Thoracic aorta (tissue), 2 donors: ENCODE data around the gene ITGA2B. TPM values are rescaled to one million over a fixed set of nuclear protein-coding genes. Genes with fewer than 3 reads are reported as not detected.
"Not testable (repeated sequence)": the region's sequence is repeated elsewhere in the genome, so short reads cannot be mapped to it uniquely, and the experiment has no call there.

Experiments used
- ATAC-seq: fragments of 150-250 bp; one replicate; pipeline ENCODE4 v1.8.0; 2017; ENCODE audit warnings: low read depth; ENCODE audit not compliant: insufficient number of reproducible peaks, low FRiP score
- DNase-seq: peaks from one replicate; pipeline ENCODE4 v3.0.0-alpha.2; 2020; ENCODE audit warnings: low spot score
- H3K27ac ChIP-seq, 2 donors: fragments of 200-600 bp; sonication (generic); 1 replicate in 1 of 2; 2 replicates in 1 of 2; pipeline ENCODE4 v1.5.1; 2016; ENCODE audit warnings: mild to moderate bottlenecking in 2 of 2, moderate library complexity in 2 of 2
- H3K27me3 ChIP-seq: fragments of 200-600 bp; sonication (generic); replicated peaks from 2 replicates; pipeline ENCODE4 v1.6.0; 2016; ENCODE audit warnings: mild to moderate bottlenecking; ENCODE audit not compliant: insufficient read depth
- H3K36me3 ChIP-seq: fragments of 200-600 bp; sonication (generic); one replicate; pipeline ENCODE4 v1.5.1; 2016
- H3K4me1 ChIP-seq, 2 donors: fragments of 200-600 bp; sonication (generic); 1 replicate in 1 of 2; 2 replicates in 1 of 2; pipeline versions ENCODE4 v1.5.1 to v1.6.0; 2016; ENCODE audit warnings: low read depth in 2 of 2, mild to moderate bottlenecking in 1 of 2; ENCODE audit not compliant: control insufficient read depth in 1 of 2
- H3K4me3 ChIP-seq: fragments of 200-600 bp; sonication (generic); 2 replicates; pipeline ENCODE4 v1.5.1; 2016; ENCODE audit warnings: mild to moderate bottlenecking
- H3K9me3 ChIP-seq: fragments of 200-600 bp; sonication (generic); 2 replicates; pipeline ENCODE4 v1.5.1; 2016
- total RNA-seq, 2 donors: library from RNA; depleted of rRNA; stranded (reverse); fragments of >200 nt; gene quantifications; one replicate each; pipeline versions ENCODE4 v1.1.0 to v1.2.3, GENCODE V29; 2016
- TF ChIP-seq, protein P1 (sequence below): fragments of 200-600 bp; sonication (generic); IDR thresholded peaks from one replicate; pipeline ENCODE4 v1.5.1; 2019; ENCODE audit warnings: antibody characterized with exemption

Gene ITGA2B
- total RNA-seq, 2 donors from 2014 or later: 0.28 to 3.4 TPM

- DNase-seq (no peak), ATAC-seq (no peak)
- Histone ChIP-seq H3K27ac (no peak overlapping the region), H3K9me3 (no peaks in the 10 kb centered on the region), H3K27me3 (no peaks in the 10 kb centered on the region), H3K4me3 (no peak overlapping the region), H3K4me1 (peaks cover 3 to 14% of the 10 kb centered on the region in 2 donors), H3K36me3 (peaks cover 22% of the 10 kb centered on the region)
- TF ChIP-seq, protein P1, sequence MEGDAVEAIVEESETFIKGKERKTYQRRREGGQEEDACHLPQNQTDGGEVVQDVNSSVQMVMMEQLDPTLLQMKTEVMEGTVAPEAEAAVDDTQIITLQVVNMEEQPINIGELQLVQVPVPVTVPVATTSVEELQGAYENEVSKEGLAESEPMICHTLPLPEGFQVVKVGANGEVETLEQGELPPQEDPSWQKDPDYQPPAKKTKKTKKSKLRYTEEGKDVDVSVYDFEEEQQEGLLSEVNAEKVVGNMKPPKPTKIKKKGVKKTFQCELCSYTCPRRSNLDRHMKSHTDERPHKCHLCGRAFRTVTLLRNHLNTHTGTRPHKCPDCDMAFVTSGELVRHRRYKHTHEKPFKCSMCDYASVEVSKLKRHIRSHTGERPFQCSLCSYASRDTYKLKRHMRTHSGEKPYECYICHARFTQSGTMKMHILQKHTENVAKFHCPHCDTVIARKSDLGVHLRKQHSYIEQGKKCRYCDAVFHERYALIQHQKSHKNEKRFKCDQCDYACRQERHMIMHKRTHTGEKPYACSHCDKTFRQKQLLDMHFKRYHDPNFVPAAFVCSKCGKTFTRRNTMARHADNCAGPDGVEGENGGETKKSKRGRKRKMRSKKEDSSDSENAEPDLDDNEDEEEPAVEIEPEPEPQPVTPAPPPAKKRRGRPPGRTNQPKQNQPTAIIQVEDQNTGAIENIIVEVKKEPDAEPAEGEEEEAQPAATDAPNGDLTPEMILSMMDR: no peak
Observed at GRCh38 chr17:44348988-44349364, 40.5 kb downstream of the ITGA2B start.

DNA sequence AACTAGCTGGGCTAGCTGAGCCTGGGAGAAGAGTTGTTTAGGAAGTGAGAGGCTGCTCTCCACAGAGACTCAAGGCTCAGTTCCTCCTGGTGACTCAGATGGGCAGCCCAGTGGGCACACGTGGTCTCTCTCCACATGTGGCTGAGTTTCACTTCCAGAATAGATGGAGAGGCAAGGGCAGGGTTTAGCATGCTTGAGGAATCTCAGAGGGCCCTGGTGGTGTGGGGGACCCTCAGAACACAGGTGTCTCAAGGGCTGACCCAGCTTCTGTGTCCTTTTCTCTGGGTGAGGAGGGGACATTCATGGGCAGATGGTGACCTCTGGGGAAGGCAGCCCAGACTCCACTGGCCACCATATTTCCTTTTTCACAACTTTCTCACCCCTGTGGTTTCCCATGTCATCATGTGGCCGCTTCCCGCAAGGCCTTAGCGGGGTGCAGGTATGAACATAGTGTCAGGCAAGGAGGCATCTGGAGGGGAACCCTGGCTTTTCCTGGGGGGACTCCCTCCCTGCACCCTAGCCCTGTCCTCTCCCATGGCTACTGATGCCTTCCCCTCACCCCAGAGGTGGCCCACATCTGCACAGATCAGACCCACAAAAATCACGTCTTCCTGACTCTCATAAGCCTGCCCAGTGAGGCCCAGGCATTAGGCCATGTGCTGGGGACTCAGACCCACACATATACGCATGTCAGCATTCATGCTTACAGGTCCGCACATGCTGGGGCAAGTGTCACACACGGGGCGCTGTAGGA, 41.0 kb downstream of the ITGA2B start:
- ATAC-seq (no peak), DNase-seq (no peak)
- Histone ChIP-seq H3K4me3 (no peak overlapping the region), H3K36me3 (peaks cover 22% of the 10 kb centered on the region), H3K4me1 (peaks cover 3 to 14% of the 10 kb centered on the region in 2 donors), H3K9me3 (no peaks in the 10 kb centered on the region), H3K27ac (no peak overlapping the region), H3K27me3 (no peaks in the 10 kb centered on the region)
- TF ChIP-seq, protein P1: no peak

GRCh38 chr17:44347206-44348055, 42.0 kb downstream of the ITGA2B start:
- not testable (repeated sequence) for H3K27ac ChIP-seq, H3K27me3 ChIP-seq, DNase-seq, ATAC-seq, H3K4me3 ChIP-seq, H3K9me3 ChIP-seq
- Histone ChIP-seq H3K36me3 (peaks cover 18% of the 10 kb centered on the region), H3K4me1 (peaks cover 3 to 14% of the 10 kb centered on the region in 2 donors)

GRCh38 chr17:44346064-44346844, 43.2 kb downstream of the ITGA2B start:
- TF ChIP-seq, protein P1: no peak
- peaks cover 8% of the 10 kb centered on the region for H3K36me3 ChIP-seq
- H3K27me3 ChIP-seq: no peaks in the 10 kb centered on the region
- no peak for DNase-seq
- H3K4me1 ChIP-seq: peaks cover 3 to 14% of the 10 kb centered on the region in 2 donors
- ATAC-seq: no peak
- peak overlapping the region; percentile 69 to 82 for H3K27ac ChIP-seq
- H3K9me3 ChIP-seq: no peaks in the 10 kb centered on the region
- H3K4me3 ChIP-seq: peak overlapping the region; percentile 84

DNA sequence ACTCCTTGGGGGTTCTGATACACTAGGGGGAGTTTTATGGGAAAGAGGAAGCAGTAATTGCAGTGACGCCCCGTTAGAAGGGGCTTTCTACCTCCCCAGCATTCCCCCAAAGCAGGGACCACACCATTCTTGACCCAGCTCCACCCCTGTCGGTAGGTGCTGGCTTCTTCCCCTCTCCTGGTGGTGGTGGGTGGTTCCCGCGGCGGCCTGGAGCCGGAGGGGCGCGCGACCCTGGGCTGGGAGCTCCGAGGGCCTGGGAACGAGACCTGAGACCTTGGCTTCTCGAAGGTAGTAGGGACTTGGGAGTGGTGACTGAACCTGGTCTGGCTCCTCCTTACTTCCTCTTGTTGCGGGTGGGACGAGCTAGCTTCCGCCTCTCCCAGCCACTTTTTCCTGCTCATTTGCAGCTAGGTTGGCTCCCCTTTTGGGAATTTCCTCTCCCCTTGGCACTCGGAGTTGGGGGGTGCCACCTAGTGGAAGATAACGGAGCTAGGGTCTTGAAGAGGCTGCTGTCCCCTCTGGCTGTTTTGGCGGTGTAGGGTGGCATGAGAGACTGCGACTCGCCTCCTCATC, 43.9 kb downstream of the ITGA2B start:
- Histone ChIP-seq H3K27me3 (no peaks in the 10 kb centered on the region), H3K4me3 (peak overlapping the region; percentile 84), H3K4me1 (peaks cover 3 to 14% of the 10 kb centered on the region in 2 donors), H3K27ac (peak overlapping the region; percentile 69 to 82), H3K9me3 (no peaks in the 10 kb centered on the region), H3K36me3 (peaks cover 4% of the 10 kb centered on the region)
- TF ChIP-seq, protein P1: no peak
- ATAC-seq (no peak), DNase-seq (no peak)
